ENCODE results near the gene JPT1.

DNA sequence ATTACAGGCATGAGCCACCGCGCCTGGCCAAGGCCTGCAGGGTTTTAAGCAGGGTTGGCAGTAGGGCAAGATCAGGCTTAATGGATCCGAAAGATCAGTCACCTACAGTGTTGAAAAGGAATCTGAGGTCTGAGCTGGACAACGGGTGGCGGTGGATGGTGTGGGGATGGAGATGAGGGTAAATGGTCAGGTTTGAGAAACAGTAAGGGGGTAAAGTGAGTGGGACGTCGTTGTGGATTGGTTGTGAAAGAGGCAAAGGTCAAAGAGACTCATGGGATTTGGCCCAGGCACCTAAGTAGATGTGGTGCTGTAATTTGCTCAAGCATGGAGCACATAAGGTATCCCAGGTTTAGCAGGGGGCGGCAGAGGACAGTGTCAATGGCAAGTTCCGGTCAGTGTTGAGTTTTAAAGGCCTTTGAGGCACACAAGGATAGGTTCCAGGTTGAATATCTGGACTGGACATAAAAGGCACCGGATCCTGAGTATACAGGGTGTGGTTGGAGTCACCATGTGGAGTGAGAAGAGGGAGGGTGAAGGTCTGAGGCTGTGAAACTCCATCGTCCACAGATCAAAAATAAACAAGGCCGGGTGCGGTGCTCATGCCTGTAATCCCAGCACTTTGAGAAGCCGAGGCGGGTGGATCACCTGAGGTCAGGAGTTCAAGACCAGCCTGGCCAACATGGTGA, 67.7 kb downstream of the JPT1 start:
- TF ChIP-seq CTCF (tag by site-specific recombination; IDR thresholded peaks at IDR 0.05): no peak
- no peak for TF ChIP-seq ZNF23 (tag by site-specific recombination; IDR thresholded peaks at IDR 0.05; ENCODE audit: borderline replicate concordance)
- TF ChIP-seq BCL6B (tag by site-specific recombination; IDR thresholded peaks at IDR 0.05): no peak
- no peak for TF ChIP-seq ZSCAN5A (tag by site-specific recombination; IDR thresholded peaks at IDR 0.05)
- TF ChIP-seq FEZF1 (tag by site-specific recombination; IDR thresholded peaks at IDR 0.05): no peak
- TF ChIP-seq ZNF530 (tag by site-specific recombination; IDR thresholded peaks at IDR 0.05; ENCODE audit: low read depth): no peak
- TF ChIP-seq ZNF549 (tag by site-specific recombination; IDR thresholded peaks at IDR 0.05): no peak
- no peak for TF ChIP-seq ZNF416 (tag by site-specific recombination; IDR thresholded peaks at IDR 0.05)
- TF ChIP-seq, protein P1, sequence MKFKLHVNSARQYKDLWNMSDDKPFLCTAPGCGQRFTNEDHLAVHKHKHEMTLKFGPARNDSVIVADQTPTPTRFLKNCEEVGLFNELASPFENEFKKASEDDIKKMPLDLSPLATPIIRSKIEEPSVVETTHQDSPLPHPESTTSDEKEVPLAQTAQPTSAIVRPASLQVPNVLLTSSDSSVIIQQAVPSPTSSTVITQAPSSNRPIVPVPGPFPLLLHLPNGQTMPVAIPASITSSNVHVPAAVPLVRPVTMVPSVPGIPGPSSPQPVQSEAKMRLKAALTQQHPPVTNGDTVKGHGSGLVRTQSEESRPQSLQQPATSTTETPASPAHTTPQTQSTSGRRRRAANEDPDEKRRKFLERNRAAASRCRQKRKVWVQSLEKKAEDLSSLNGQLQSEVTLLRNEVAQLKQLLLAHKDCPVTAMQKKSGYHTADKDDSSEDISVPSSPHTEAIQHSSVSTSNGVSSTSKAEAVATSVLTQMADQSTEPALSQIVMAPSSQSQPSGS (tag by site-specific recombination; IDR thresholded peaks at IDR 0.05; ENCODE audit: low read depth): no peak

All from HEK293 (cell line).